GM12864 (cell line): ENCODE results near the gene SPATA46.

Experiments used
- DNase-seq: peaks from one replicate; pipeline ENCODE4 v3.0.0-alpha.2; 2011; ENCODE audit warnings: low read depth
- H3K4me3 ChIP-seq: 2 replicates; pipeline ENCODE4 v1.5.1; 2011; ENCODE audit warnings: mild to moderate bottlenecking, low read depth, low read length, control low read depth
- TF ChIP-seq, protein P1 (sequence below): IDR thresholded peaks from 2 replicates; pipeline ENCODE4 v1.5.1; 2011; ENCODE audit warnings: low read depth, mild to moderate bottlenecking, moderate library complexity, low read length, control low read depth, inconsistent platforms; ENCODE audit errors: missing control alignments

Gene SPATA46

DNA sequence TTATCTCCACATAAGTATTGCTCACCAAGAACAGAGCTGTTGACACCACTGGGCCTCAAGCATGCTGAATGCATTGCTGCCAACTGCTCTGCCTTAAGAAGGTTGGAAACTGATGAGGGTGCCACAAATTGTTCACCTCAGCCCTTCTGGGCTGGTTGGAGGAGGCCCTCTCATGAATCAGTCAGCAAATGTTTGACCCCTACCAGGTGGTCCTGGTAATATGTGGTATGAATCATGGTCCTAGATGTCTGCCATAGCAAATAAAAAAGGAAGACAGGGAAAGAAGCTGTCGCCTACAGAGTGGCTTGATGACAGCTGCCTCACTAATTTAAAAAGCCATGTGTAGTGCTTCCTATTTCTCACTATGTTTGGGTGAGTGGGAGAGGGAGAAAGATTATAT is 12.2 kb downstream of the SPATA46 start:
- DNase-seq, result no peak

DNA sequence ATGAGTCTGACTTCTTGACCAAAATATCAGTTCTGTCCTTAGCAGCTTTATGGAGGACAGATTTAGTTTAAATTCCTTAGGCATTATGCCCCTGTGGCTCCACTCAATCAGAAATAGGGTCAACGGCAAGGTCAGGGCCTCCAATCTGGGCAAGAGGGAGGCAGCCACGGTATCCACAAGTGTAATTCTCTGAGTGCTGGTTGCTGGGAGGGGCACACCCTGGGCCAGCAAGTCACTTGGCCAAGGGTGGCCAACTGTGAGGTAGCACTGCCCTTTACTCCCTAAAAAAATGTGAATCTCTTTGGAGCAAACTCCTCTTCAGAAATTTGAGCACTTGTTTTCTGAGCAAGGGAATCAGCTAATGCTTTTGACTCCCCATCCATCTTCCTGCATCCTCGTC is 12.8 kb downstream of the SPATA46 start:
- DNase-seq, result no peak
- TF ChIP-seq, protein P1, sequence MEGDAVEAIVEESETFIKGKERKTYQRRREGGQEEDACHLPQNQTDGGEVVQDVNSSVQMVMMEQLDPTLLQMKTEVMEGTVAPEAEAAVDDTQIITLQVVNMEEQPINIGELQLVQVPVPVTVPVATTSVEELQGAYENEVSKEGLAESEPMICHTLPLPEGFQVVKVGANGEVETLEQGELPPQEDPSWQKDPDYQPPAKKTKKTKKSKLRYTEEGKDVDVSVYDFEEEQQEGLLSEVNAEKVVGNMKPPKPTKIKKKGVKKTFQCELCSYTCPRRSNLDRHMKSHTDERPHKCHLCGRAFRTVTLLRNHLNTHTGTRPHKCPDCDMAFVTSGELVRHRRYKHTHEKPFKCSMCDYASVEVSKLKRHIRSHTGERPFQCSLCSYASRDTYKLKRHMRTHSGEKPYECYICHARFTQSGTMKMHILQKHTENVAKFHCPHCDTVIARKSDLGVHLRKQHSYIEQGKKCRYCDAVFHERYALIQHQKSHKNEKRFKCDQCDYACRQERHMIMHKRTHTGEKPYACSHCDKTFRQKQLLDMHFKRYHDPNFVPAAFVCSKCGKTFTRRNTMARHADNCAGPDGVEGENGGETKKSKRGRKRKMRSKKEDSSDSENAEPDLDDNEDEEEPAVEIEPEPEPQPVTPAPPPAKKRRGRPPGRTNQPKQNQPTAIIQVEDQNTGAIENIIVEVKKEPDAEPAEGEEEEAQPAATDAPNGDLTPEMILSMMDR, result no peak
- H3K4me3 ChIP-seq, result no peak overlapping the region

More for the DNA sequence above, 12.2 kb downstream of the SPATA46 start:
- no peak overlapping the region for H3K4me3 ChIP-seq
- TF ChIP-seq, protein P1, result no peak

DNA sequence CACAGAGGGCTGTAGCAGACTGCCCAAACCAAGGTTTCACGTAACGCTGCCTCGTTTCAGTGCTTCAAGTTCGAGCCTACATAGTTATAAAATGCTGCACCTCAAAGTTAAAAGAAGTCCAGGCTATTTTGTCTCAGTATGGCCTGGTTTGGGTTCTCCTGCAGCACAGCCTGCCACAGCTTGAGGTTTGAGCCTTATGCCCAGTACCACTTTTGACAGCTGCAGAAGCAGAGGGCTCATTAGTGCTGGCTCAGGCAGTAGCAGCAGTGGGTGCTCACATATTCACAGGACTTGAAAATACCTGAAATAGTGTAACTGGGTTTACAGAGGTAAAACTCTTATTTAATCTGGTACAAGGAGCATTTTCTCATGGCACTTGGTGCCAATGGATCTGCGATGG is 15.3 kb downstream of the SPATA46 start:
- no peak for DNase-seq
- TF ChIP-seq, protein P1, result no peak
- no peak overlapping the region for H3K4me3 ChIP-seq

GRCh38 chr1:162360874-162361260 is 15.8 kb downstream of the SPATA46 start:
- no peak overlapping the region for H3K4me3 ChIP-seq
- TF ChIP-seq, protein P1, result no peak
- DNase-seq, result no peak

GRCh38 chr1:162360237-162360873 is 16.3 kb downstream of the SPATA46 start:
- H3K4me3 ChIP-seq, result no peak overlapping the region
- TF ChIP-seq, protein P1, result no peak
- no peak for DNase-seq

GRCh38 chr1:162359523-162360236 is 17.0 kb downstream of the SPATA46 start:
- no peak overlapping the region for H3K4me3 ChIP-seq
- TF ChIP-seq, protein P1, result no peak
- DNase-seq, result no peak
